Coronary artery (tissue), 2 donors: Measurements from ENCODE around the gene PDZK1IP1.
A peak's percentile ranks its signal among the peaks of the same experiment; 100 is the strongest.

Experiments used
- DNase-seq: peaks from one replicate; pipeline ENCODE4 v3.0.0-alpha.2; 2017; ENCODE audit warnings: low spot score
- H3K27ac ChIP-seq, 2 donors: fragments of 200-600 bp; sonication (generic); one replicate each; pipeline ENCODE4 v1.5.1; 2016 to 2019
- H3K4me3 ChIP-seq: fragments of 200-600 bp; sonication (generic); 2 replicates; pipeline ENCODE4 v1.5.1; 2016; ENCODE audit warnings: mild to moderate bottlenecking, moderate library complexity
- TF ChIP-seq, protein P1 (sequence below): fragments of 200-600 bp; sonication (generic); IDR thresholded peaks from one replicate; pipeline ENCODE4 v1.5.1; 2019; ENCODE audit warnings: antibody characterized with exemption

PDZK1IP1 gene

GRCh38 chr1:47227341-47228232 lies 37.8 kb upstream of the PDZK1IP1 start:
- H3K4me3 ChIP-seq = no peak overlapping the region
- H3K27ac ChIP-seq = no peak overlapping the region
- TF ChIP-seq, protein P1, sequence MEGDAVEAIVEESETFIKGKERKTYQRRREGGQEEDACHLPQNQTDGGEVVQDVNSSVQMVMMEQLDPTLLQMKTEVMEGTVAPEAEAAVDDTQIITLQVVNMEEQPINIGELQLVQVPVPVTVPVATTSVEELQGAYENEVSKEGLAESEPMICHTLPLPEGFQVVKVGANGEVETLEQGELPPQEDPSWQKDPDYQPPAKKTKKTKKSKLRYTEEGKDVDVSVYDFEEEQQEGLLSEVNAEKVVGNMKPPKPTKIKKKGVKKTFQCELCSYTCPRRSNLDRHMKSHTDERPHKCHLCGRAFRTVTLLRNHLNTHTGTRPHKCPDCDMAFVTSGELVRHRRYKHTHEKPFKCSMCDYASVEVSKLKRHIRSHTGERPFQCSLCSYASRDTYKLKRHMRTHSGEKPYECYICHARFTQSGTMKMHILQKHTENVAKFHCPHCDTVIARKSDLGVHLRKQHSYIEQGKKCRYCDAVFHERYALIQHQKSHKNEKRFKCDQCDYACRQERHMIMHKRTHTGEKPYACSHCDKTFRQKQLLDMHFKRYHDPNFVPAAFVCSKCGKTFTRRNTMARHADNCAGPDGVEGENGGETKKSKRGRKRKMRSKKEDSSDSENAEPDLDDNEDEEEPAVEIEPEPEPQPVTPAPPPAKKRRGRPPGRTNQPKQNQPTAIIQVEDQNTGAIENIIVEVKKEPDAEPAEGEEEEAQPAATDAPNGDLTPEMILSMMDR = no peak
- DNase-seq = no peak

DNA sequence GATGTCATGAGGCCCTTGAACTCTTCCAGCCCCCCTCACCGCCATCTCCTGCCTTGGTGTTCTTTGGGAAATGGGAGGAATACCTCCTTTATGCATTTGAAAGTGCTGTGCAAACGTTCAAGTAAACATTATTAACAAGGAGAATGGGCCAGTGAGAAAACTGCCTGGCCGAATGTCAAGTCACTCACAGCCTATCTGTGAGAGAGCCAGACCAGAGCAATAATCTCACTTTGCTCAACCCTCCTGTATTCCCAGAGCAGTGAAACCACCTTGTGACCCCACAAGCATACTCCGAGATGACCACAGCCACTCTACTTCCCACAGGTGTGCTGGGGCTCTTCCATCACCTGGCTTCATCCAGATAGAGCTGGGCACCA lies 37.0 kb upstream of the PDZK1IP1 start:
- Histone ChIP-seq H3K4me3 (peak overlapping the region; percentile 11), H3K27ac (no peak overlapping the region)
- no peak for DNase-seq

GRCh38 chr1:47226121-47226838 lies 36.4 kb upstream of the PDZK1IP1 start:
- no peak for DNase-seq
- H3K4me3 ChIP-seq = peak overlapping the region; percentile 61
- TF ChIP-seq, protein P1 = no peak
- H3K27ac ChIP-seq = peak overlapping the region in 1 of 2 donors; percentile 5

More for the DNA sequence above, 37.0 kb upstream of the PDZK1IP1 start:
- TF ChIP-seq, protein P1 = no peak

GRCh38 chr1:47225430-47226100 lies 35.7 kb upstream of the PDZK1IP1 start:
- DNase-seq = no peak
- TF ChIP-seq, protein P1 = no peak
- Histone ChIP-seq H3K4me3 (peak overlapping the region; percentile 61), H3K27ac (no peak overlapping the region)

DNA sequence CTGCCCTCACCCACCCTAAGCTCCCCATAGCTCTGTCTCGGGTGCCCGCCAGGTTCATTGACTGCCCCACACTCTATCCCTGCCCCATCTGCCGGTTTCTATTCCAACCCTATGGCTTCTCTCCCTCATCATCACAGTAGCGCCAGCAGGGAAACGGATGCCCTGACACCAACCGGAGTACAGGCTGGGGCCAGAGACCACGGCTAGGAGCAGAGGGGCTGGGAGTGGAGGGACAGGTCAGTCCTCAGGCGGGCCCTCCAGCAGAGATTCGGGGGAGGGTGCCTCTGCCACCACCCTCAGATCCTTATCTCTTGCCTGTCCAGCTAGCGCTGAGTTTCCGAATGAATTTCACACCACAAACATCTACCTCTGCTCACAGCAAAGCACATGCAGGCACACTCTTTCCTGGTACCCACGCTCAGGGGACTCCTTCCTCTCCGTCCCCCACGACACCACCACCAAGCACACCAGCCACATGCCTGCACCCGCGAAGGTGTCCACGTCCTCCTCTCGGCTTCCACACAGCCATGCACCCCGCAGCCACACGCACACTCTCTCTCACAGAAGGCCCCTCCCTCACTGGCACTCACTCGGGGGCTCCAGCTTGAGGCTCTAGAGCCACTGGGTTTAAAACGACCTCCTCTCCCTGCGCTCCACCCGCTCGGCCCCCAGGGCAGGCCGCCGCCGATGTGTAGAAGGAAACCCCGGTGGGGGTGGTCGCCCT lies 35.0 kb upstream of the PDZK1IP1 start:
- Histone ChIP-seq H3K27ac (no peak overlapping the region), H3K4me3 (peak overlapping the region; percentile 61)
- TF ChIP-seq, protein P1 = no peak
- DNase-seq = no peak

- H3K27ac ChIP-seq = no peak overlapping the region
- DNase-seq = no peak
- H3K4me3 ChIP-seq = no peak overlapping the region
- TF ChIP-seq, protein P1 = no peak
These were observed 34.3 kb upstream of the PDZK1IP1 start for GRCh38 chr1:47223921-47224675.
